ENCODE results near the gene PARP1.

GRCh38 chr1:226405411-226405988, 2.4 kb downstream of the PARP1 start:
- TF ChIP-seq CTCF (conservative IDR thresholded peaks at IDR 0.05 in 1 of 2, IDR thresholded peaks at IDR 0.05 in 1 of 2; ENCODE audit: low read depth in 1 of 2, low read length in 2 of 2) (no peak), EZH2 (IDR thresholded peaks at IDR 0.05; ENCODE audit: low read length, missing control alignments) (no peak)

Data from fibroblast of lung (primary cell).